Activated CD8-positive, alpha-beta memory T cell treated with anti-CD3 and anti-CD28 coated beads, Interleukin-2, amount 50 U/mL, for 4 hours (primary cell): ENCODE measurements around the gene KRT7.
"Not testable (repeated sequence)": the region's sequence is repeated elsewhere in the genome, so short reads cannot be mapped to it uniquely, and the experiment has no call there.

ENCODE experiments used
- DNase-seq: peaks from one replicate; pipeline ENCODE4 v3.0.0-alpha.2; 2020

KRT7 gene

GRCh38 chr12:52284562-52285171, 51.6 kb downstream of the KRT7 start:
- no peak for DNase-seq

- DNase-seq: no peak
Measured at GRCh38 chr12:52285172-52285745, 52.2 kb downstream of the KRT7 start.

DNA sequence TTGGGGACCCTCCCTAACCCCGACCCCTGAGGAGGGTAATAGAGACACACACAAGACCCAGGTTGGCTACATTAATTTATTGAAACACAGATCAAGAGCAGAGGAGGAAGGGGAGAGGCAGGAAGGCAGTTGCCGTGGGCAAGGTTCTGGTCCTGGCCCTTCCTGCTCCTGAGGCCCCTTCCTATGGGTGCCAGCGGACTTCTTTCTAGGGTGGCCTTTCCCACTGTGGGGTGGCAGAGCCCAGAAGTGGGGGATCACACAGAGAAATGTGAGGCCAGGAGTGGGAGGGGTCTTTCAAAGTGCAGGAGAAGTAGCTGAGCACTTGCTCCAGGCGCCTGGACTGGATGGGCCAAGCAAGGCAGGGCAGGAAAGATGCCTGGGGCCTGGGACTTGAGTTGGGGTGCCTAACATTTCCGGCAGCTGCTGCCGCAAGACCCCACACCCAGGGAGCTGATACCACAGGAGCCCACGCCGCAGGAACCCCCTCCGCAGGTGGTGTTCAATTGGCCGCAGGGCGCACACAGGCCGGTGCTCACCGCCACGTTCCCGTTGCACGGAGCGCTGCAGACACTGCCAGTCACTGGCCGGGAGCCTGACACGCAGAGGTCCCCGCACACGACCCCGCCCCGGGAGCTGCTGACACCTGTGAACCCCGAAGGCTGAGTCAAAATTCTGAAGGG, 52.9 kb downstream of the KRT7 start:
- DNase-seq: no peak

- DNase-seq: not testable (repeated sequence)
Measured at GRCh38 chr12:52286857-52287785, 54.1 kb downstream of the KRT7 start.

- not testable (repeated sequence) for DNase-seq
Measured at GRCh38 chr12:52287816-52288805, 55.1 kb downstream of the KRT7 start.

GRCh38 chr12:52290483-52291134, 57.6 kb downstream of the KRT7 start:
- not testable (repeated sequence) for DNase-seq

DNA sequence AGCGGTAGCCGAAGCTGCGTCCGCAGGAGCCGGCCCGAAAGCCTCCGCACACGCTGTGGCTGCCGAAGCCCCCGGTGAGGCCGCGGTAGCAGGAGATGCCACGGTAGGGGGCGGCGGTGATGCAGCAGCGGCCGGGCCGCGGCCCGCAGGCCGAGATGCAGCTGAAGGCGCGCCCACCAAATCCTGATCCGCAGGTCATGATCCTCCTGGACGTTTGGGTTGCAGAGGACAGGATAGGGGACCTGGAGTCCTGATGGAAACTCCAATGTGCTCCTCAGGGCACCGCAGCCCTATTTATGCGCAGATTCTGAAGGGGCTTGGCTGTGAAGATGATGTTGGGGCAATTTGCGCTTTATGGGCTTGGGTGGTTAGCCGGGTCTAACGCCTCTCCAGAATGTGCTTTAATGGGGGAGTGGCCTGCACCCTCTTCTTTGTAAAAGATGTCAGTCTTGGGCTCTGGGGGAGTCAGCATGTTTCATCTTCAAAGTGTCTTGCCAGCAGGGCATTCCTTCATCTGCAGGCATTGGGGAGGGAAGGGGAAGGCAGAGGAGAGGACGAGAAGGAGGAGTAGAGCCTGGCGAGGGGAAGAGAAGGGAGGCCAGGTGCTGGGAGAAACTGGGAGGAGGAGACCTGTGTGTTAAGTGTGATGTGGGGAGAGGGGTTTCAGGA, 58.4 kb downstream of the KRT7 start, which contains the start of gene KRT81:
TSS of gene KRT81 (minus strand) at position 268 of the 669 bp plus-strand sequence. CDS start at position 199, 69 bp downstream.
- no peak for DNase-seq

DNA sequence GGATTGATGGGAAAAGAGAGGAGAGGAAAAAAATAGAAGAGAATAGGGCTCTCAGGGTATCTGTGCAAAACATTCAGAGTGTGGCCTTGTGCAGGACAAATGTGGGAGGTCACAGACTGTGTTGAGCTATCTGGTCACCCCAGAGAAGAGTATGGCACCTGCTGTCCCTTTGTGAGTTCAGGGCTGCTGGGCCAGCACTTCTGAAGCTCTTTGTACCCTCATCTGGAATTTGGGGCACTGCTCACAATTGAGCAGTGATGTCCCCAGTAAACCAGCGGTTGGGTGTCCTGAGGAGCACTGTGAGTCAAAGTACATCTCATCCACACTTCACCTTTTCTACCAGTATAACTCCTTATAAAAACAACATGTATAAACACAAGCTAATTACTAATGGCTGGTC, 60.9 kb downstream of the KRT7 start:
- DNase-seq: no peak

DNA sequence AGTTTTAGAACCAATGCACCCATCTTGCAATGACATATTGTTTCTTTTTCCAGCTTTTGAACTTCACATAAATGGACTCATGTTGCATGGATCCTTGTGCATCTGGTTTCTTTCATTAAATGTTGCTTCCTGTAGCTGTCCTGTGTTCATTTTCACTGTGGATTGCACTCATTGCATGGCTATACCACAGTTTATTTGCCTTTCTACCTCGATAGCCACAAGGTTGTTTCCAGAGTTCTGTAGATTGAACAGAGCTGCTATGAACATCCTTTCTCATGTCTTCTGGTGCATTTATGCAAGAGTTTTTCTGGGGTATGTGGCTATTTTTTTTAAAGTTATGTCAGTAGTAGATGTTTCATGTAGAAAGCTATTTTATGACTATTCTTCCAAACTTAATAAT, 61.8 kb downstream of the KRT7 start:
- DNase-seq: no peak

- no peak for DNase-seq
Measured at GRCh38 chr12:52295663-52296062, 62.6 kb downstream of the KRT7 start.

GRCh38 chr12:52296572-52297215, 63.7 kb downstream of the KRT7 start:
- no peak for DNase-seq
